Superior temporal gyrus (tissue), 1 donor: ENCODE results near the gene L3MBTL3.

Experiments used
- DNase-seq: peaks from one replicate; pipeline ENCODE4 v3.0.0-alpha.2; 2016; ENCODE audit errors: extremely low spot score

Gene L3MBTL3

DNA sequence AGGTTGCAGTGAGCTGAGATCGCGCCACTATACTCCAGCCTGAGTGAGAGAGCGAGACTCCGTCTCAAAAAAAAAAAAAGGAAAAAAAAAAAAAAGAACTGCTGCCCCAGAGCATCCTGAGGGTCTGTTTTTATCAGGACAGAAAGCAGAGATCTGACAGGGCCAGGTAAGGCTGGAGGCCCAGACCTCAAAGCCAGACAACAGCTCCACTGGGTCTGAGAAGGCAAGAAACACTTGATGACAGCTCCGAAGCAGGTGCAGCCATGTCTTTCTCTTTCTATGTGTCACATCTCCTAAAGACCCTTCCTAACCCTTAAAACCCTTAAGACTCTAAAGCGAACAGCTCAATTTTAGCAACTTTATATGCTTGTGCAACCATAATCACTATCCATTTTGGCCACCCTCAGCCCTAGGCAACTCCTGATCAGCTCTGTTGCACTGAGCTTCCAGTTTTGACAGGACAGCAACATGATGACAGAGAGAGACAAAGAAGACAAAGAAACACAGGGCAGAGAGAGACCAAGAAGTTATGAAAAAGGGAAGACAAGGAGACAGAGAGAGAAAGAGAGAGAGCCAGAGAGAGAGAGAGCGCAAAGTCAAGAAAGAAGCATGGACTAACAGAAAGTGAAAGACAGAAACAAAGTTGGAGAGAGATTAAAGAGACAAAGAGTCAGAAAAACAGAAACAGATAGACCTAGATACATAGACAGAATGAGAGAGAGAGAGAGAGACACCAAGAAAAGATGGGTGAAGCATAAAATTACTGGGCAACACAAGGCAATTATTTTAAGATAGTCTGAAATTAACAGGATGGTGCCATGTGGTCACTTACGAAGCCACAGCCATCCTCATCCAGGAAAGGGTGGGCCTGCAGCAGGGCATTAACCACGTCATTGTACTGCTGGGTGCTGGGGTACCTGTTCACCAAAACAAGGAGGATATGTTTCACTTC, 165.2 kb downstream of the L3MBTL3 start:
- no peak for DNase-seq

DNA sequence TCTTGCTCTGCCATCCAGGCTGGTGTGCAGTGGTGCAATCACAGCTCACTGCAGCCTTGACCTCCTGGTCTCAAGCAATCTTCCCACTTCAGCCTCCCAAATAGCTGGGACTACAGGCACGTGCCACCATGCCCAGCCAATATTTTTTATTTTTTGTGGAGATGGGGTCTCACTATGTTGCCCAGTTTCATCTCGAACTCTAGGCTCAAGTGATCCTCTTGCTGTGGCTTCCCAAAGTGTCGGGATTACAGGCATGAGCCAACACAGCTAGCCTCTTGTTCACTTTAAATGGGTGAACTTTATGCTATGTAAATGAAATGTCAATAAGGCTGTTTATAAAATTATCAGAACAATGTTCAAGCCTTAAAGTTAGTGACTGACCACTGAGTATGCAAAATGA, 167.3 kb downstream of the L3MBTL3 start:
- no peak for DNase-seq

GRCh38 chr6:130187335-130188206, 169.2 kb downstream of the L3MBTL3 start:
- no peak for DNase-seq

GRCh38 chr6:130188207-130188899, 170.0 kb downstream of the L3MBTL3 start:
- DNase-seq: no peak

DNA sequence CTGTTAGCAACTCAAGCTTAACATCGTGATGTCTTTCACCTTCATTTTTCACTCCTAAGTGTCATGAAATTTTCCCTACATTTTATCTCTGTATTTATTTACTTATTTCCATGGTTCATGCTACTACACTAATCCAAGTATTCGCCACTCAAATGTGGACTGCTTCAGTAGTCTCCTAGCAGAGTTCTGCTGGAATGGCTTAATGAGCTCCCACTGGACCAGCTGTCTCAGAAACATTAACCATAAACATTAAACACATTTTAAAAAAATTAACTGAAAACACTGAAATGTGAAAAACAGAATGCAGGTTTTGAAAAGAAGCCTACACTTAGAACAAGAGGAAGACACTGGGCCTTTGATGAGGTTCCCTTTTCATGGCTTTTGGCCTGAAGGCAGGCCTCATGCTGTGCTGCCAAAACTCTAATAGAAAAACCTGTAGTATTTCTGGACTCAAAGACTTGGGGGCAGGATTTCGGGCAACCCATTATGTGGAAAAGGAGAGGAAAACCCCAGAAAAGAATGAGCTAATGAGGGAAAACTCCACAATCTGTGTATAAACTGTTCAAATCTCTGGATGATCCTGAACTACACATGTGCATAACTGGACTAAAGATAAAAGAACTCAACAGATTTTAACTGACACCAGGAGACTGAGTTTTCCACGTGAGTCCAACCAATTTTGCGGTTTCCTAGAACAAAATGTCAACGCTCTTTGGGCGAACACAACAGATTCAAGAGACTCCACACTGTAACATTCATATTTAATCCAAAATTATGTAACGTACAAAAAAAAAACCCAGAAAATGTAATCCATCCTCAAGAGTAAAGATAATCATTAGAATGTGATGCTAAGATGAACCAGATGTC, 171.4 kb downstream of the L3MBTL3 start:
- no peak for DNase-seq
